ENCODE results near the gene SPTLC2. TPM values are rescaled to one million over a fixed set of nuclear protein-coding genes. Genes with fewer than 3 reads are reported as not detected.

SPTLC2 gene
- total and polyA plus RNA-seq, 2 of the 13 experiments (the other 11 are each of a cell fraction or from before 2014, with no cell fraction given), result 17.4 to 17.5 TPM

DNA sequence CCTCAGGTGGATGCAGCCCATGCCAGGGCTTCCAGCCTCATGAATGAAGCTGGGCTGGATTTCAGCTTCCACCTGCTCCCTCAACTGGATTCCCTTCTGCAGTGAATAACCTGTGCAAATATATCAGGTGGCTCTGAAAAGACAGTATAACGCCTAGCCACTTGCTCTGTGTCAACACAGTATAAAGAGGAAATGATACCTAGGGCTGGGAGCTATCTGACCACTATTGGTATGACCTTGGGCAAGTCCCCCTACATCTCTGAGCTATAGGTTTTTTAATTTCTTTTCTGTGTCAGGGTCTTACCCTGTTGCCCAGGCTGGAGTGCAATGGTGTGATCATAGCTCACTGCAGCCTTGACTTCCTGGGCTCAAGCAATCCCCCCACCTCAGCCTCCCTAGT, 137.6 kb downstream of the SPTLC2 start:
- Histone ChIP-seq H2AFZ (ENCODE audit: low read length) (no peak overlapping the region), H4K20me1 (ENCODE audit: insufficient read depth, low read length) (no peaks in the 10 kb centered on the region), H3K4me1 (ENCODE audit: insufficient read depth, low read length) (no peaks in the 10 kb centered on the region), H3K4me3 (replicated peaks in 1 of 3; ENCODE audit: insufficient read depth in 1 of 3, low read depth in 2 of 3, low read length in 3 of 3) (no peak overlapping the region), H3K36me3 (replicated peaks in 1 of 2; ENCODE audit: control insufficient read depth in 1 of 2, insufficient read depth in 2 of 2, low read length in 2 of 2) (peaks cover 36 to 44% of the 10 kb centered on the region in 2 experiments), H3K27me3 (ENCODE audit: control insufficient read depth in 1 of 2, insufficient read depth in 2 of 2, low read length in 2 of 2) (no peaks in the 10 kb centered on the region), H3K27ac (ENCODE audit: extremely low read length, insufficient read depth, low read length) (no peak overlapping the region), H3K9me3 (ENCODE audit: low read length) (no peaks in the 10 kb centered on the region), H3K79me2 (ENCODE audit: insufficient read depth, low read length) (no peaks in the 10 kb centered on the region), H3K9ac (ENCODE audit: insufficient read depth, low read depth, low read length) (no peak overlapping the region), H3K4me2 (ENCODE audit: low read depth, low read length) (no peak overlapping the region)
- intact Hi-C loops (cut with micrococcal nuclease; ENCODE audit: unreplicated experiment), result no loop called here
- WGBS (ENCODE audit: low lambda C conversion rate), result 100% methylated on average over 1 of the region's 1 CpG
- TF ChIP-seq POLR2G (IDR thresholded peaks at IDR 0.05; ENCODE audit: low read depth, low read length), result no peak
- TF ChIP-seq, protein P1, sequence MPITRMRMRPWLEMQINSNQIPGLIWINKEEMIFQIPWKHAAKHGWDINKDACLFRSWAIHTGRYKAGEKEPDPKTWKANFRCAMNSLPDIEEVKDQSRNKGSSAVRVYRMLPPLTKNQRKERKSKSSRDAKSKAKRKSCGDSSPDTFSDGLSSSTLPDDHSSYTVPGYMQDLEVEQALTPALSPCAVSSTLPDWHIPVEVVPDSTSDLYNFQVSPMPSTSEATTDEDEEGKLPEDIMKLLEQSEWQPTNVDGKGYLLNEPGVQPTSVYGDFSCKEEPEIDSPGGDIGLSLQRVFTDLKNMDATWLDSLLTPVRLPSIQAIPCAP (CRISPR knock-in tag; IDR thresholded peaks at IDR 0.05; ENCODE audit: low read depth), result no peak
- no peak for TF ChIP-seq HDAC1 (CRISPR knock-in tag; IDR thresholded peaks at IDR 0.05)
- TF ChIP-seq MLLT10 (CRISPR knock-in tag; IDR thresholded peaks at IDR 0.05), result no peak
- no peak for TF ChIP-seq THYN1 (CRISPR knock-in tag; IDR thresholded peaks at IDR 0.05; ENCODE audit: borderline replicate concordance, low read depth)
- TF ChIP-seq NCOA1 (CRISPR knock-in tag; IDR thresholded peaks at IDR 0.05), result no peak
- no peak for TF ChIP-seq ZNF256 (CRISPR knock-in tag; conservative IDR thresholded peaks at IDR 0.05)
- ATAC-seq (no peak), FAIRE-seq (no peak), DNase-seq (ENCODE audit: low spot score) (no peak)
- BruUV-seq (replicated peaks), result no TSS peak
- ChIA-PET POLR2A (no interaction called here), CTCF (ENCODE audit: low intra/inter-chr PET ratio, low total read pairs) (no interaction called here)
- in situ Hi-C loops (cut with HindIII; ENCODE audit: extremely low pct_ligation_motif_present, low pct_unique_long_range_greater_than_20kb), result no loop called here

DNA sequence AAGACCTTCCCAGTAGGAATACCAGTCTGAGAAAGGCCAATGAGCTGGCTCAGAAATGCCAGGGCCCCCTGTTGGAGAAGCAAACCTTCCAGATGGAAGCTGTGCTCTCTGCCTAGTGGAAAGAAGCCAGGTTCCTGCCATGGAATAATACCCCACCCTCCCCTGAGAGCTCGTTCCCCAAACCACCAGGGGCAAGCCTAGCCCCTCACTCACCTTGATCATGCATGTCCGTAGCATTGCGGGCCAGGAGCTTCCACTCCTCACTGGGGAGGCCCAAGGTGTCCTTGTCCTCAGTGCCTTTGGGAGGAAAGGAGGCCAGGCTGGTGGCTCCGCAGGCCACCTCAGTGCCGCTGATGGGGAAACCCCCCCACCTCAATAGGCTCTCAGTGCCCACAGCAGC, 138.4 kb downstream of the SPTLC2 start:
- POLR2A ChIA-PET, result interaction anchor here (0.8 kb wide), 1 partner anchor 9 kb away, joined by 3 read pairs; no protein-coding TSS in a partner anchor
- WGBS (ENCODE audit: low lambda C conversion rate), result 100% methylated on average over 3 of the region's 5 CpGs
- Histone ChIP-seq H4K20me1 (ENCODE audit: insufficient read depth, low read length) (no peaks in the 10 kb centered on the region), H3K79me2 (ENCODE audit: insufficient read depth, low read length) (no peaks in the 10 kb centered on the region), H2AFZ (ENCODE audit: low read length) (no peak overlapping the region), H3K27me3 (ENCODE audit: control insufficient read depth in 1 of 2, insufficient read depth in 2 of 2, low read length in 2 of 2) (no peaks in the 10 kb centered on the region), H3K27ac (ENCODE audit: extremely low read length, insufficient read depth, low read length) (no peak overlapping the region), H3K4me3 (replicated peaks in 1 of 3; ENCODE audit: insufficient read depth in 1 of 3, low read depth in 2 of 3, low read length in 3 of 3) (no peak overlapping the region), H3K36me3 (replicated peaks in 1 of 2; ENCODE audit: control insufficient read depth in 1 of 2, insufficient read depth in 2 of 2, low read length in 2 of 2) (peaks cover 34 to 39% of the 10 kb centered on the region in 2 experiments), H3K4me1 (ENCODE audit: insufficient read depth, low read length) (no peaks in the 10 kb centered on the region), H3K9ac (ENCODE audit: insufficient read depth, low read depth, low read length) (no peak overlapping the region), H3K9me3 (ENCODE audit: low read length) (no peaks in the 10 kb centered on the region), H3K4me2 (ENCODE audit: low read depth, low read length) (no peak overlapping the region)
- in situ Hi-C loops (cut with HindIII; ENCODE audit: extremely low pct_ligation_motif_present, low pct_unique_long_range_greater_than_20kb) (no loop called here), intact Hi-C loops (cut with micrococcal nuclease; ENCODE audit: unreplicated experiment) (no loop called here)
- TF ChIP-seq ZNF883 (CRISPR knock-in tag; IDR thresholded peaks at IDR 0.05; ENCODE audit: not compliant biosample characterization) (no peak), ZNF430 (CRISPR knock-in tag; IDR thresholded peaks at IDR 0.05) (no peak), TGIF2 (CRISPR knock-in tag; IDR thresholded peaks at IDR 0.05) (no peak), EZH2 (conservative IDR thresholded peaks at IDR 0.05; ENCODE audit: low read depth, low read length) (no peak), ZNF879 (CRISPR knock-in tag; IDR thresholded peaks at IDR 0.05) (no peak), HNF4A (CRISPR knock-in tag; IDR thresholded peaks at IDR 0.05) (no peak)
- TF ChIP-seq, protein P2, sequence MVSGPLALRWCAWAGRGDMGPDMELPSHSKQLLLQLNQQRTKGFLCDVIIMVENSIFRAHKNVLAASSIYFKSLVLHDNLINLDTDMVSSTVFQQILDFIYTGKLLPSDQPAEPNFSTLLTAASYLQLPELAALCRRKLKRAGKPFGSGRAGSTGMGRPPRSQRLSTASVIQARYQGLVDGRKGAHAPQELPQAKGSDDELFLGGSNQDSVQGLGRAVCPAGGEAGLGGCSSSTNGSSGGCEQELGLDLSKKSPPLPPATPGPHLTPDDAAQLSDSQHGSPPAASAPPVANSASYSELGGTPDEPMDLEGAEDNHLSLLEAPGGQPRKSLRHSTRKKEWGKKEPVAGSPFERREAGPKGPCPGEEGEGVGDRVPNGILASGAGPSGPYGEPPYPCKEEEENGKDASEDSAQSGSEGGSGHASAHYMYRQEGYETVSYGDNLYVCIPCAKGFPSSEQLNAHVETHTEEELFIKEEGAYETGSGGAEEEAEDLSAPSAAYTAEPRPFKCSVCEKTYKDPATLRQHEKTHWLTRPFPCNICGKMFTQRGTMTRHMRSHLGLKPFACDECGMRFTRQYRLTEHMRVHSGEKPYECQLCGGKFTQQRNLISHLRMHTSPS (CRISPR knock-in tag; IDR thresholded peaks at IDR 0.05; ENCODE audit: low read depth), result no peak
- TF ChIP-seq, protein P3, sequence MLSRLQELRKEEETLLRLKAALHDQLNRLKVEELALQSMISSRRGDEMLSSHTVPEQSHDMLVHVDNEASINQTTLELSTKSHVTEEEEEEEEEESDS (CRISPR knock-in tag; IDR thresholded peaks at IDR 0.05; ENCODE audit: borderline replicate concordance), result no peak
- no peak for ATAC-seq
- no peak for DNase-seq (ENCODE audit: low spot score)
- no TSS peak for BruUV-seq (replicated peaks)
- CTCF ChIA-PET (ENCODE audit: low intra/inter-chr PET ratio, low total read pairs), result no interaction called here
- FAIRE-seq, result no peak
